GM12891 (cell line): ENCODE results near the gene CMSS1.

ENCODE experiments used
- DNase-seq: peaks from one replicate; pipeline ENCODE4 v3.0.0; 2011; ENCODE audit warnings: low spot score; ENCODE audit not compliant: insufficient read length
- FAIRE-seq: peaks from 2 replicates; lab custom pipeline; 2011; peaks lifted over from hg19 to GRCh38; lab: Jason Lieb, UNC
- PAX5 ChIP-seq: IDR thresholded peaks from 2 replicates; pipeline ENCODE4 v1.6.1; 2011; ENCODE audit warnings: low read length, moderate library complexity, mild to moderate bottlenecking; ENCODE audit not compliant: insufficient read depth, severe bottlenecking
- POLR2A ChIP-seq: IDR thresholded peaks from 2 replicates; pipeline ENCODE4 v1.6.1; 2011; ENCODE audit warnings: low read depth, low read length, control low read depth
- POLR2AphosphoS5 ChIP-seq: IDR thresholded peaks from 2 replicates; pipeline ENCODE4 v1.6.1; 2011; ENCODE audit warnings: low read depth, low read length, control low read depth
- POU2F2 ChIP-seq: IDR thresholded peaks from 2 replicates; pipeline ENCODE4 v1.6.1; 2011; ENCODE audit warnings: low read depth, mild to moderate bottlenecking, control low read depth, low read length, moderate library complexity
- SPI1 ChIP-seq: IDR thresholded peaks from 2 replicates; pipeline ENCODE4 v1.6.1; 2011; ENCODE audit warnings: low read depth, low read length, control low read depth
- TAF1 ChIP-seq: IDR thresholded peaks from 2 replicates; pipeline ENCODE4 v1.6.1; 2011; ENCODE audit warnings: low read depth, low read length, control low read depth

Gene CMSS1

GRCh38 chr3:99846477-99847160 is 29.0 kb downstream of the CMSS1 start:
- TF ChIP-seq TAF1, result no peak
- TF ChIP-seq POLR2AphosphoS5, result no peak
- no peak for TF ChIP-seq POLR2A
- TF ChIP-seq SPI1, result no peak
- TF ChIP-seq POU2F2, result no peak
- no peak for FAIRE-seq
- DNase-seq, result no peak

- TF ChIP-seq PAX5 (no peak), SPI1 (no peak), POU2F2 (no peak)
- FAIRE-seq (no peak), DNase-seq (no peak)
These were observed 30.8 kb downstream of the CMSS1 start for GRCh38 chr3:99848433-99848832.

GRCh38 chr3:99850608-99851007 is 32.9 kb downstream of the CMSS1 start:
- DNase-seq, result no peak
- TF ChIP-seq POU2F2 (no peak), POLR2AphosphoS5 (no peak), TAF1 (no peak), PAX5 (no peak), POLR2A (no peak), SPI1 (no peak)
- no peak for FAIRE-seq

- FAIRE-seq (no peak), DNase-seq (no peak)
- no peak for TF ChIP-seq POU2F2
- no peak for TF ChIP-seq POLR2A
- no peak for TF ChIP-seq POLR2AphosphoS5
- no peak for TF ChIP-seq PAX5
- no peak for TF ChIP-seq TAF1
- no peak for TF ChIP-seq SPI1
These were observed 34.3 kb downstream of the CMSS1 start for GRCh38 chr3:99851955-99852354.

GRCh38 chr3:99852851-99853250 is 35.2 kb downstream of the CMSS1 start:
- FAIRE-seq (no peak), DNase-seq (no peak)
- TF ChIP-seq TAF1 (no peak), PAX5 (no peak), POLR2AphosphoS5 (no peak), SPI1 (no peak)

GRCh38 chr3:99854756-99855298 is 37.2 kb downstream of the CMSS1 start:
- DNase-seq (no peak), FAIRE-seq (peak; percentile 55)
- TF ChIP-seq POU2F2 (no peak), SPI1 (no peak), TAF1 (no peak), POLR2AphosphoS5 (no peak), POLR2A (no peak), PAX5 (no peak)

GRCh38 chr3:99855900-99856299 is 38.2 kb downstream of the CMSS1 start:
- no peak for TF ChIP-seq PAX5
- no peak for TF ChIP-seq TAF1
- TF ChIP-seq POU2F2, result no peak
- TF ChIP-seq SPI1, result no peak
- TF ChIP-seq POLR2A, result no peak
- no peak for TF ChIP-seq POLR2AphosphoS5
- DNase-seq (no peak), FAIRE-seq (peak; percentile 28)

GRCh38 chr3:99856437-99857220 is 39.0 kb downstream of the CMSS1 start:
- TF ChIP-seq PAX5 (no peak), SPI1 (peak; percentile 45; the same call in 1 of the 2 replicates), TAF1 (no peak)
- FAIRE-seq, result peak; percentile 38
- DNase-seq, result no peak

GRCh38 chr3:99857278-99857677 is 39.6 kb downstream of the CMSS1 start:
- TF ChIP-seq SPI1 (no peak), POU2F2 (no peak), TAF1 (no peak), POLR2AphosphoS5 (no peak)
- DNase-seq (no peak), FAIRE-seq (no peak)

- FAIRE-seq (no peak), DNase-seq (no peak)
- no peak for TF ChIP-seq TAF1
- TF ChIP-seq SPI1, result no peak
- TF ChIP-seq POLR2AphosphoS5, result no peak
- no peak for TF ChIP-seq POU2F2
- TF ChIP-seq PAX5, result no peak
- TF ChIP-seq POLR2A, result no peak
These were observed 40.8 kb downstream of the CMSS1 start for GRCh38 chr3:99858469-99858868.
